Stimulated activated CD8-positive, alpha-beta memory T cell treated with anti-CD3 and anti-CD28 coated beads, Interleukin-15, amount 100 ng/mL, for 48 hours (primary cell): Measurements from ENCODE around the gene KCNMA1.
"Not testable (repeated sequence)": the region's sequence is repeated elsewhere in the genome, so short reads cannot be mapped to it uniquely, and the experiment has no call there.

ENCODE experiments used
- DNase-seq, 2 donors: peaks; one replicate each; pipeline ENCODE4 v3.0.0-alpha.2; 2020; ENCODE audit warnings: low read depth in 2 of 2

KCNMA1 gene

GRCh38 chr10:77533146-77533886 lies 104.3 kb downstream of the KCNMA1 start:
- DNase-seq: no peak

- DNase-seq: no peak
Measured at GRCh38 chr10:77532068-77532467, 105.5 kb downstream of the KCNMA1 start.

- DNase-seq: no peak
Measured at GRCh38 chr10:77531441-77532001, 106.1 kb downstream of the KCNMA1 start.

- no peak for DNase-seq
Measured at GRCh38 chr10:77530011-77530410, 107.6 kb downstream of the KCNMA1 start.

- DNase-seq: no peak
Measured at GRCh38 chr10:77529050-77529576, 108.5 kb downstream of the KCNMA1 start.

GRCh38 chr10:77527839-77528238 lies 109.8 kb downstream of the KCNMA1 start:
- DNase-seq: no peak

- DNase-seq: no peak
Measured at GRCh38 chr10:77526868-77527617, 110.6 kb downstream of the KCNMA1 start.

- DNase-seq: no peak
Measured at GRCh38 chr10:77524281-77524711, 113.3 kb downstream of the KCNMA1 start.

- no peak for DNase-seq
Measured at GRCh38 chr10:77522268-77522809, 115.3 kb downstream of the KCNMA1 start.

GRCh38 chr10:77520995-77521394 lies 116.6 kb downstream of the KCNMA1 start:
- DNase-seq: no peak

GRCh38 chr10:77520290-77520689 lies 117.3 kb downstream of the KCNMA1 start:
- DNase-seq: no peak

GRCh38 chr10:77519791-77520190 lies 117.8 kb downstream of the KCNMA1 start:
- DNase-seq: not testable (repeated sequence)

GRCh38 chr10:77518910-77519274 lies 118.7 kb downstream of the KCNMA1 start:
- DNase-seq: no peak

GRCh38 chr10:77518241-77518909 lies 119.2 kb downstream of the KCNMA1 start:
- no peak for DNase-seq

- no peak for DNase-seq
Measured at GRCh38 chr10:77516575-77516974, 121.0 kb downstream of the KCNMA1 start.

- DNase-seq: no peak
Measured at GRCh38 chr10:77514870-77515269, 122.7 kb downstream of the KCNMA1 start.

GRCh38 chr10:77513781-77514331 lies 123.8 kb downstream of the KCNMA1 start:
- DNase-seq: no peak

- DNase-seq: no peak
Measured at GRCh38 chr10:77513220-77513619, 124.4 kb downstream of the KCNMA1 start.

GRCh38 chr10:77512219-77512578 lies 125.4 kb downstream of the KCNMA1 start:
- DNase-seq: no peak

- no peak for DNase-seq
Measured at GRCh38 chr10:77511498-77512218, 126.0 kb downstream of the KCNMA1 start.

GRCh38 chr10:77510695-77511094 lies 126.9 kb downstream of the KCNMA1 start:
- no peak for DNase-seq
